NCI-H526 (cell line): ENCODE data around the gene S100PBP.

ENCODE experiments used
- DNase-seq, 2 experiments: peaks; one replicate each; lab custom pipeline; 2025; lab: John Stamatoyannopoulos, UW

Gene S100PBP

DNA sequence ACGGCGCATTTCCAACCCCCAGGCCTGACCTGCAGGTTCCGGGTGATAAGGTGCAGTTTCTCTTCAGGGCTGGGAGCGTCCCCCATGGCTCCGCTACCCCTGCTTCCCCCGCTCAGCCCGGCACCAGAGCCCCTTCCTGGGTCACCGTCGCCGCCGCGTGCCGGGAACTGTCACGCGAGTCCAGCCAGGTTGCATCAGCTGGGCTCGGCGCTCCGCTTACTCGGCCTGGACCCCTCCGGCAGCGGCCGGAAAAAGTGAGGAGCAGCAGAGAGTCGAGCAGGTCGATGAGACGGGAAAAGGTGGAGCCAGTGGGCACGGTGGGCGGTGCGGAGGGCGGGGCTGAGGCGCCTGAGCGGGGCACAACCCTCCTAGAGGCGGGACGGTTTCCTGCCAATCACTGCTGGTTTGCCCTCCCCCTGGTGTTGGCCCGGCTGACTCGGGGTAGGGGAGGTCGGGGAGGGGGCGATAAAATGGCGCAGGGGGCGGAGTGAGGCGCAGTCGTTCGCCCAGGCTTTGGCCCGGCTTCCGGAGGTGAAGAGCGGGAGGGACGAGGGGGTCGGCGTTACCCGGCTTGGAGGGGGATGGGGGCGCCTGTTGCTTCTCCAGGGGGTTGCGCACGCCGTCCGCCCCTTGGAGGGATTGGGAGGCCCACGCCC, at the start of gene S100PBP, which contains the start of gene YARS1:
Gene S100PBP, plus strand, starts transcription at position 495 of the 656 bp plus-strand sequence. CDS start 8,447 bp downstream, outside the sequence.
Gene YARS1, minus strand, starts transcription at position 200 of the 656 bp plus-strand sequence. Its CDS starts 114 bp downstream, at position 86.
- peak; percentile 95 to 99 for DNase-seq

DNA sequence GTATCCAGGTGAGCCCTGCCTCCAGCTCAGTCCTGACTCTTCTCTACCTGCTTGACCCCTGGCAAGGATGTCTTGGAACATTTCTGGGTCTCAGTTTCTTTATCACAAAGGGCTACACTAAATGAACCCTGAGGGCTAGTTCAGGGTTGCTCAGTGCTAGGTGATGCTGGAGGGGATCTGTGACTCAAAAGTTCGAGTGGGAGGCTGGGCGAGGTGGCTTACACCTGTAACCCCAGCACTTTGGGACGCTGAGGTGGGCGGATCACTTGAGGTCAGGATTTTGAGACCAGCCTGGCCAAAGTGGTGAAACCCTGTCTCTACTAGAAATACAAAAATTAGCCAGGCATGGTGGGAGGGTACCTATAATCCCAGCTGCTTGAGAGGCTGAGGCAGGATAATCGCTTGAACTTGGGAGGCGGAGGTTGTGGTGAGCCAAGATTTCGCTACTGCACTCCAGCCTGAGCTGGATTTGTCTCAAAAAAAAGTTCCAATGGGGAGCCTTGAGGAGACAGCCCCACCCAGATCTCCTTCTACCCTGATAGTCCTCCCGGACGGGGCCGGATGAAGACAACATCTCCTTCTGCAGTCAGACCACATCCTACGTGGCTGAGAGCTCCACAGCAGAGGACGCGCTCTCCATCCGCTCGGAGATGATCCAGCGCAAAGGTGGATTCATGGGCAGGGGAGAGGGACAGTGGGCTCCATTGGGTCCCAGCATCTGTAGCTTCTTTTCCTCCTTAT, 49.2 kb upstream of the S100PBP start:
- DNase-seq: no peak

DNA sequence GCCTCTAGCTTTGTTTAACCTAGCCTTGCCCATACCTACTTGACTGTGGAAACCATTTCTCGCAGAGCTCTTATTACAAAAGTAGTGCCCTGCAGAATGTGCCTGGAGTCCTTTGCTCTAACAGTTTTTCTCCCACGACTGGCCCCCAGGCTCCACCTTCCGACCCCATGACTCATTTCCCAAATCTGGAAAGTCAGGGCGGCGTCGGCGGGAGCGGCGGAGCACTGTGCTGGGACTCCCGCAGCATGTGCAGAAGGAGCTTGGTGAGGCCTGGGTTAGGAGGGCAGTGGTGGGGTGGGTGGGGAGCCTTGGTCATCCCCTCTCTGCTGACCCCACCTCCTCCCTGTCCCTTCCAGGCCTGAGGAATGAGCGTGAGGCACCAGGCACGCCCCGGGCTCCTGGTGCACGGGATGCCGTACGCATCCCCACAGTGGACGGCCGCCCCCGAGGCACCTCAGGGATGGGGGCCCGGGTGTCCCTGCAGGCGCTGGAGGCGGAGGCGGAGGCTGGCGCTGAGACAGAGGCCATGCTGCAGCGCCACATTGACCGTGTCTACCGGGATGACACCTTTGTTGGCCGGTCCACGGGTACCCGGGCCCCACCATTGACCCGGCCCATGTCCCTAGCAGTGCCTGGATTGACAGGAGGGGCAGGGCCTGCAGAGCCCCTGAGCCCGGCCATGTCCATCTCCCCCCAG, 47.8 kb upstream of the S100PBP start:
- DNase-seq: no peak

DNA sequence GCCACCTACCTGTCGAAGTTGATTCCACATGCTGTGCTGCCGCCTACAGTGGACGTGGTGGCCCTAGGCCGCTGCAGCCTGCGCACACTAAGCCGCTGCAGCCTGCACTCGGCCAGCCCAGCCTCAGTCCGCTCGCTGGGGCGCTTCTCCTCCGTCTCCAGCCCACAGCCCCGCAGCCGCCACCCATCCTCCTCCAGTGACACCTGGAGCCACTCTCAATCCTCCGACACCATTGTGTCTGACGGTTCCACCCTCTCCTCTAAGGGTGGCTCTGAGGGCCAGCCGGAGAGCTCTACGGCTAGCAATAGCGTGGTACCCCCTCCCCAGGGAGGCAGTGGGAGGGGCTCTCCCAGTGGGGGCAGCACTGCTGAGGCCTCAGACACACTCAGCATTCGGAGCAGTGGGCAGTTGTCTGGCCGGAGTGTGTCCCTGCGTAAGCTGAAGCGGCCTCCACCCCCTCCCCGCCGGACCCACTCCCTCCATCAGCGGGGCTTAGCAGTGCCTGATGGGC, 47.2 kb upstream of the S100PBP start:
- peak in 1 of 2 experiments; percentile 25 for DNase-seq

DNA sequence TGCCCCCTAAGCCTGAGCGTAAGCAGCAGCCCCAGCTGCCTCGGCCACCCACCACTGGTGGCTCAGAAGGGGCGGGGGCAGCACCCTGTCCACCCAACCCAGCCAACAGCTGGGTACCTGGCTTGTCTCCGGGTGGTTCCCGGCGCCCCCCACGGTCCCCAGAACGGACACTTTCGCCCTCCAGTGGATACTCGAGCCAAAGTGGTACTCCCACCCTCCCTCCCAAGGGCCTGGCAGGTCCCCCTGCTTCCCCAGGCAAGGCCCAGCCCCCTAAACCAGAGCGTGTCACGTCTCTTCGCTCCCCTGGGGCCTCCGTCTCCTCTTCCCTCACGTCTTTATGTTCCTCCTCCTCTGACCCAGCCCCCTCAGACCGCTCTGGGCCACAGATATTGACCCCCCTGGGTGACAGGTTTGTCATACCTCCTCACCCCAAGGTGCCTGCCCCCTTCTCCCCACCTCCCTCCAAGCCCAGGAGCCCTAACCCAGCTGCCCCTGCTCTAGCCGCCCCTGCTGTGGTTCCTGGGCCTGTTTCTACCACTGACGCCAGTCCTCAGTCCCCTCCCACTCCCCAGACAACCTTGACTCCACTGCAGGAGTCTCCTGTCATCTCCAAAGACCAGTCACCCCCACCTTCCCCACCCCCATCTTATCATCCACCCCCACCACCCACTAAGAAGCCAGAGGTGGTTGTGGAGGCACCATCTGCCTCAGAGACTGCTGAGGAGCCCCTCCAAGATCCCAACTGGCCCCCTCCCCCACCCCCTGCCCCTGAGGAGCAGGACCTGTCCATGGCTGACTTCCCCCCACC, 46.5 kb upstream of the S100PBP start:
- DNase-seq: no peak

DNA sequence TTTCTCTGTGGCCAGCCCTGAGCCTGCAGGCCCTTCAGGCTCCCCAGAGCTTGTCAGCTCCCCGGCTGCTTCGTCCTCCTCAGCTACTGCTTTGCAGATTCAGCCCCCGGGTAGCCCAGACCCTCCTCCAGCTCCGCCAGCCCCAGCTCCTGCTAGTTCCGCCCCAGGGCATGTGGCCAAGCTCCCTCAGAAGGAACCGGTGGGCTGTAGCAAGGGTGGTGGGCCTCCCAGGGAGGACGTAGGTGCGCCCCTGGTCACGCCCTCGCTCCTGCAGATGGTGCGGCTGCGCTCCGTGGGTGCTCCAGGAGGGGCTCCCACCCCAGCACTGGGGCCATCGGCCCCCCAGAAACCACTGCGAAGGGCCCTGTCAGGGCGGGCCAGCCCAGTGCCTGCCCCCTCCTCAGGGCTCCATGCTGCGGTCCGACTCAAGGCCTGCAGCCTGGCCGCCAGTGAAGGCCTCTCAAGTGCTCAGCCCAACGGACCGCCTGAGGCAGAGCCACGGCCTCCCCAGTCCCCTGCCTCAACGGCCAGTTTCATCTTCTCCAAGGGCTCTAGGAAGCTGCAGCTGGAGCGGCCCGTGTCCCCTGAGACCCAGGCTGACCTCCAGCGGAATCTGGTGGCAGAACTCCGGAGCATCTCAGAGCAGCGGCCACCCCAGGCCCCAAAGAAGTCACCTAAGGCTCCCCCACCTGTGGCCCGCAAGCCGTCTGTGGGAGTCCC, 45.7 kb upstream of the S100PBP start:
- no peak for DNase-seq

DNA sequence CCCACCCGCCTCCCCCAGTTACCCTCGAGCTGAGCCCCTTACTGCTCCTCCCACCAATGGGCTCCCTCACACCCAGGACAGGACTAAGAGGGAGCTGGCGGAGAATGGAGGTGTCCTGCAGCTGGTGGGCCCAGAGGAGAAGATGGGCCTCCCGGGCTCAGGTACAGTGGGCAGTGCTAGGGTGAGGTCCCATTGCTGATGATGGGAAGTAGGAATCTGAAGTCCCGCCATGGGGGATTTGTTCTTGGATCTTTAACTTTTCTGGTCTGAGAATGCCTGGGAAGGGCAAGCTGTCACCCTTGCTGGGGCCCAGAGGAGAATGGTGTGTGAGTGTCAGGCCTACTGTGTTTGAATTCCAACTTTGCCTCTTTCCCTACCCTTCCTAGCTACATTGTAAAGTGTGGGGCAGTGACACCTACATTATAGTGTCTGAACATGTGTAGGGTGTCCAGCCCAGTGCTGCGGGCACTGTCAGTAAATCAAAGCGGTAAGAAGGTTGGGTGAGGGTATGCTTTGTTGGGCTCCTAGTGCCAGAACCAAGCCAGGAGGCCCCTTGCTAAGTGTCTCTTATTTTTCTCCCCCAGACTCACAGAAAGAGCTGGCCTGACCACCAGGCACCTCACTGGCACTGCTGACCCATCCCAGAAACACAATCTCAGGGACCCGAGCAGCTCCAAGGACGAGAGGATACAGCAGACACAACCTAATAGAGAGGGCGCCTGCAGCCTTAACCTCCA, 45.0 kb upstream of the S100PBP start:
- no peak for DNase-seq

DNA sequence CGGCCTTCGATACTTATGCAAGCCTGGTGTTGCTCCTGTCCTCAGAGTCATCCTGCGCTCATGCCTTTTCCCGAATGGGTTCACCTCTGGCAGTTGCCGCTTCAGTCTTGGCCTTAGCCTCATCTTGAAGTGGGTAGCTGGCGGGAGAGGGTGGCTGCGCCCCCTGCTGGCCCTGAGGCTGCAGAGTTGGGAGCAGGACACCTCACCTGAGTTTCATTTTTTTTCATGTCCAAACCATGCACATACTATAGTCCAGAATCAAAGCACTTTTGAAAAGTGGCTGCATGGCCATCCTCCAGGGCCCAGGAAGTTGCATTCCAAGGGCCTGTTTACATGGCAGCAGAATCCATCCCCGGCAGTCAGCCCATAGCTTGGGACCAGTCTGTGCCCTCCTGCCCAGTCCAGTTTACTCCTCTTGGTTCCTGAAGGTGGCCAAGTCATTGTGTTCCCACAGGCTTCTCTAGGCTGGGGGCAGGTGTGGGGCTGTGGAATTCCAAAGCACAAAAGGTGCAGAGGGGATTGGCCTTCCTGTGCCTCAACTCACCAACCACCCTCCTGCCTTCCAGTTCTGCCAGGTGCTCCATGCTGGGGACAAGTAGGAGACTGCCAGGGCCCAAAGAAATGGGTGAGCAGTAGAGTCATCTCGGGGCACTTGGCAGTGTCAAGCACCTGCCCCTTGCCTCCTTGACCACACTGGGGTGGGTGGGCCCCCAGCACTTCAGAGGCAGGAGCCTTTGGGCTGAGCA, 44.3 kb upstream of the S100PBP start:
- peak; percentile 55 to 89 for DNase-seq

DNA sequence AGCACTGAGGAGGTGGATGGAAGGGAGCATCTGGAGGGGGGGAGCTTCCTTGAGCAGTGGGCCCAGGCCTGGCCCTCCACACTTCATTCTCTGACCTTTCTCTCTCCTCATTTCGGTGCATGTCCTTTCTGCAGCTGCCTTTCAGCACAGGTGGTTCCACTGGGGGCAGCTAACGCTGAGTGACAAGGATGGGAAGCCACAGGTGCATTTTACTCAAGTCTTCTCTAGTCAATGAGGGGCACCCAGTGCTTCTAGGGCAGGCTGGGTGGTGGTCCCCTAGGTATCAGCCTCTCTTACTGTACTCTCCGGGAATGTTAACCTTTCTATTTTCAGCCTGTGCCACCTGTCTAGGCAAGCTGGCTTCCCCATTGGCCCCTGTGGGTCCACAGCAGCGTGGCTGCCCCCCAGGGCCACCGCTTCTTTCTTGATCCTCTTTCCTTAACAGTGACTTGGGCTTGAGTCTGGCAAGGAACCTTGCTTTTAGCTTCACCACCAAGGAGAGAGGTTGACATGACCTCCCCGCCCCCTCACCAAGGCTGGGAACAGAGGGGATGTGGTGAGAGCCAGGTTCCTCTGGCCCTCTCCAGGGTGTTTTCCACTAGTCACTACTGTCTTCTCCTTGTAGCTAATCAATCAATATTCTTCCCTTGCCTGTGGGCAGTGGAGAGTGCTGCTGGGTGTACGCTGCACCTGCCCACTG, 43.5 kb upstream of the S100PBP start:
- DNase-seq: no peak

DNA sequence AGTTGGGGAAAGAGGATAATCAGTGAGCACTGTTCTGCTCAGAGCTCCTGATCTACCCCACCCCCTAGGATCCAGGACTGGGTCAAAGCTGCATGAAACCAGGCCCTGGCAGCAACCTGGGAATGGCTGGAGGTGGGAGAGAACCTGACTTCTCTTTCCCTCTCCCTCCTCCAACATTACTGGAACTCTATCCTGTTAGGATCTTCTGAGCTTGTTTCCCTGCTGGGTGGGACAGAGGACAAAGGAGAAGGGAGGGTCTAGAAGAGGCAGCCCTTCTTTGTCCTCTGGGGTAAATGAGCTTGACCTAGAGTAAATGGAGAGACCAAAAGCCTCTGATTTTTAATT, 43.0 kb upstream of the S100PBP start:
- DNase-seq: no peak

DNA sequence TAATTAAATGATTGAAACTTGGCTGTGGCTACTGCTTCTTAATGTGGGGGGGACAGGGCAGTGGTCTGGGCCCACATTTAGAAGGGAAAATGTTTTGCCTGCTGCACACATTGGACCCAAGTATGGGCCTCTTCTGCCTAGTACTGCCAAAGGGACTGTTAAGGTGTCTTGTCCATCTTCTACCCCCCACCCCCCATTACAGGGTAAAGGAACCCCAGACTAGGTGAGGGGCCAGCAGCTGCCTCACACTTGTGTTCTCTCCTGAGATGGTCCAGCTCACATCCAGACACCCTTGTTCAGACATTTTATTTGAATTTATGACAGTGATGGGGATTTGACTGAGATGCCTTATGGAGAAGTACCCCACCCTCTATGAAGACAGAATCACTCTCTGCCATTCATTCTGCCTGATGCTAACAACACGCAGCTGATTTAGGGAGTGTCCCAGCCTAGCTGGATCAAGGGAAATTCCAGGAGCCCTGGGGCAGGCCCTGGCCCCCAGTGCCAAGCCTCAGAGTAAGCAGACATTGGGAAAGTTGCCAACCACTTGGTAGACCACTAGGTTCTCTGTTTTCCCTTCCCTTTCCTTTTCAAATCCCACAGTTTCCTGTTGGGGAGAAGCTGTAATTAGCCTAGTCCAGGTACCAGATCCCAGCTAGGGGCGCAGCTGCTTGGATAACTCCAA, 42.4 kb upstream of the S100PBP start:
- DNase-seq: no peak

DNA sequence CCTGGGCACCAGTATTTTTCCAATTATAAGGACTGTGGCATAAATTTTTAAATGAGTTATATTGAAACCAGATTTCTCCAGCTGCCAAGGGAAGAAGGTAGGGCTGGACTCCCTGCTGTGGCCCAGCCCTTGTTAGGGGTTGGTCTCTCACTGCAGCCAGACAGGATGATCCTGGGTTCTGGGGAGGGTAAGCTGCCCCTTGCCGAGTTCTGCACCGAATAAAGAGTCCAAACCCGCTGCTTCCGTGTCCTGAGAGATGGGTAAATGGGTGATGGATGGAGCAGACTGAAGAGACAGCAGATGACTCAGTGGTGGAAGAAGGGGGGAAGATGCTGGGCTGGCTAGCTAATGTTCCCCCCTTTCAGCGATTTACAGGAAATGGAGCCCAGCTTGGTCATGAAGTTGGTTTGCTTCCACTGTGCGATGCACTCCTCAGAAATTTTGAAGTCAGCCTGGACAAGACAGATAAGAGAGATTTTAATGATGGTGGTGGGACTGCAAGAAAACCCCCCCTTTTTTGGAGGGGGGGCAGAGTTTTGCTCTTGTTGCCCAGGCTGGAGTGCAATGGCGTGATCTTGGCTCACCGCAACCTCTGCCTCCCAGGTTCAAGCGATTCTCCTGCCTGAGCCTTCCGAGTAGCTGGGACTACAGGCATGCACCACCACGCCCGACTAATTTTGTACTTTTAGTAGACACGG, 41.7 kb upstream of the S100PBP start:
- no peak for DNase-seq

DNA sequence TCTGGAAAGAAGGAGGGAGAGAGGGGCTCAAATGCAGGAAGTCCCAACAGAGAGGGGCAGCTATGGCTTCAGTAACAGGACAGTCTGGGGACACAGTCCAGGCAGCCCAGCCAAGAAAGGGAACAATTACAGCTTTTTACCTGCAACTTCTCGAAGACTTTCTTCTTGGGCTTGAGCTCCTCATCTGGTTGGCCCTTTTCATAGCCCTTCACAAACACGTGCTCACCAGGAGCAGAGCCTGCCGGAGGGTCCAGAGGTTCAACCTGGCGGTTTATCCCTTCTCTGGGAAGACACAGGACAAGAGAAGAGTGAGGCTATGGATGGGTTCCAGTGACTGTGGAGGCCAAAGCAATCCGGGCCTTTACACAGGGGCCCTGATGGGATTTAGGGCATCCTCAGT, 38.2 kb upstream of the S100PBP start:
- no peak for DNase-seq

DNA sequence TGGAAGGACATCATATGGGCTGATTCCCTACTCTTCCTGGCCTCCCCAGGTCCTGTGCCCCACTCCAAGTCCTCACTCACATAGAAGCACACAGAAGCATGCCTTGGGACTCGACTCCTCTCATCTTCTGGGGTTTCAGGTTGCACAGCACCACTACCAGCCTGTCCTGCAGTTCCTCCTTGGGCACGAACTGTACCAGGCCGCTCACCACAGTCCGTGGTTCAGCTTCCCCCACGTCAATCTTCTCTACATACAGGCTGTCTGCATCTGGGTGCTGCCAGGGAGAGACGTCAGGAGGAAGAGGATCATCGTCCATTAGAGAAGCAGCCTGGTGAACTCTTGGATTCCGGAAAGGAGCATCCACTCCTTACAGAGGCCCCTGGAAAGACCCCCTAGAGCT, 37.4 kb upstream of the S100PBP start:
- no peak for DNase-seq

DNA sequence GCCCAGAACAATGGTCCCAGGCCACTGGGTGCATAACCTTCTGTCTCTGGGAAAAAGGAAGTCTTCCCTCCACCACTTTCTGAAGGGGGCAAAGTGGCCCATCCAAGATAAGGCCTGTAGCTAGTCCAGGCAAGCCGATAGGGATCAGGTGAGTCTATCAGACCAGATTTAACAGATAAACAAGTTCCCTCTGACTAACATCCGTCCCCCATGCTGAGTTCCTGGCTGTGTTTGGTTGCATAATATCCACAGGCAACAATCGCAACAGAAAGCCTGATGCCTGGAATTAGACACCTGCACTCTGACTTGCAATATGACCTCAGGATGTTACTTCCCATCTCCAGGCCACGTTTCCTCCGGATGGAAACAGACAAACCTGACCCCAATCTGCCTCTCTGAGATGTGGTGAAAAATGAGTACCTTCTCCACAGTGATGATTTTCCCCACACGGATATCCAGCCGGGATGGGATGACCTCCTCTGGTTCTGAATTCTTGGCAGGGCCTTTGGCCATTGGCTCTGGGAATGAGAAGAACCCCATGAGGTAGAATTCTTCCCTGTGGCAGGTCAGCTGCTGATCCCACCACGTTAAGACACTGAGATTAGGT, 36.7 kb upstream of the S100PBP start:
- DNase-seq: no peak

DNA sequence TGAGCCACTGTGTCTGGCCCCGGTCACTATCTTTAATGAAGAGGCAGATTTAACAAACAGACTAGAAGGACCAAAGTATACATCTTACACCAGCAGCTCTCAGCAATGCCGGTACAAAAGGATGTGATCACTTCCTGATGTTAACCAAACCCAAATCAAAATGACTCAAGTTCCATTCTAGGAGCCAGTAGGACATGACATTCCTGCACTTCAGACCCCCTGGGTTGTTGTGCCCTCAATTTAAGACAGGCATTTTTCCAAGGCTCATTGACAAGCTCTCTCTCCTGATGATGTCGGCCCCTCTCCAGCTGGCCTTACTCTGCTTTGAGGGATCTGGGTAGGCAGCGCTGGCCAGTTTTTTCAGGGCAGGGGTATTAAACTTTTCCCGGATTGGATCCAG, 35.4 kb upstream of the S100PBP start:
- no peak for DNase-seq

DNA sequence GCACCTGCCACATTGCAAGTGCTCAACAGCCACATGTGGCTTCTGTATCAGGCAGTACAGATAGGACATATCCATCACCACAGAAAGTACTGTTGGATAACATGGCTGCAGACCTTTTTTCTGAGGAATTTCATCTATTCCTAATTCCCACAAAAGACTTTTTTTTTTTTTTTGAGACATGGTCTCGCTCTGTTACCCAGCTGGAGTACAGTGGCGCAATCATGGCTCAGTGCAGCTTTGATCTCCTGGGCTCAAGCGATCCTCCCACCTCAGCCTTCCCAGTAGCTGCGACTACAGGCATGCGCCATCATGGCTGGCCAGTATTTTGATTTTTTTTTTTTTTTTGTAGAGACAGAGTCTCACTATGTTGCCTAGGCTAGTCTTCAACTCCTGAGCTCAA, 33.6 kb upstream of the S100PBP start:
- no peak for DNase-seq

DNA sequence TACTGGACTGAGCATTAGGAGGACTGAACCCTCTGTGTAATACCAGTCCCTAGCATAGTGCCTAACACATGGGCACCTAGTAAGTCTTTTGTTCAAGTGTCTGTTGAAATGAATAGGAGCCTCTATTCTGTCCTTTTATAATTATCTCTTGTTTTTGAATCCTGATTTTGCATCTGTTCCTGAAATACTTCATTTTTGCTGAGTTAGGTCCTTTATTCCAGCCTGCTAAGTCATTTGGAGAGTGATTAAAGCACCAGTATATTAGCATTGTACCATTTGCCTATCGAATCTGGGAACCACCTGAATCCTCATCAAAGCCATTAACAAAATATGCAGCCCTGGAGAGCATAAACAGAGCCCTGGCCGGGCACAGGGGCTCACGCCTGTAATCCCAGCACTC, 32.6 kb upstream of the S100PBP start:
- DNase-seq: no peak
